ENCODE measurements around the gene CD300LB. TPM values are rescaled to one million over a fixed set of nuclear protein-coding genes. Genes with fewer than 3 reads are reported as not detected.

CD300LB gene
- polyA plus RNA-seq, 2 of the 4 experiments (the other 2 are of a cell fraction): not detected

- TF ChIP-seq POLR2A (IDR thresholded peaks at IDR 0.05; ENCODE audit: low read length): no peak
Measured at GRCh38 chr17:74480290-74480689, 51.0 kb downstream of the CD300LB start (continued).

DNA sequence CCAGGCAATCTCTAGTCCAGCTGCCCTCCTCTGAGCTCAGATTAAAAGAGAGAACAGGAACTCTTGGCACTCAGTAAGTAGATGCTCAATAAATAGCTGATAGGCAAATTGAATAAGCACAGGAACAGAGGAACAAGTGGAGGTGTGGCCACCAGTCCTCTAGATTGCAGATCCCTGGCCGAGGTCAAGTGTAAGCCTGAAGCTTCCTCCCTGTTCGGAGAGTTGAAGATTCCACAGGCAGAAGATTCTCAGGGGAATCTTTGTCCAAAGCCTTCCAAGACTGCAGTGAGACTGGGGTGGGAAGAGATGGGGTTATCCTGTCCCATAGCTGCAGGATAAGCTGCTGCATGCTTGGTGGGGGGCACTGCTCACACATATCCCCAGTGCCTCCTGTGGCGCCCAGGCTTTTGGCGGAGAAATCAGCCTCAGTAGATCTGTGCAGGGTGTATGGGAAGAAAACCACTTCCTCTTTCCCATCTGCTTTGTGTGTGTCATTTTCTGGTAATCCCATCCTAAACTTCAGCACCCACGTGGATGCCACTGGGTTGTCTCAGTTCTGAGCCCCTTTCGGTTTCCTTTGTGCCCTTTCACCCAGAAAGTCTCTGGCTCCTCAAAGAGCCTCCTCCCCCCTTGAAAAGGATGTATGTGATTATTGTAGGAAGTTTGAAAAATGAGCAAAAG is 52.7 kb downstream of the CD300LB start:
- Histone ChIP-seq H3K4me3 (no peak overlapping the region), H3K4me2 (no peak overlapping the region), H3K9me3 (peaks cover 23% of the 10 kb centered on the region), H3K27ac (no peak overlapping the region), H3K4me1 (no peaks in the 10 kb centered on the region)
- DNase-seq (ENCODE audit: low read depth in 1 of 2, low spot score in 1 of 2): no peak
- TF ChIP-seq TP53 (CRISPR knock-in tag; IDR thresholded peaks at IDR 0.05) (no peak), MAZ (IDR thresholded peaks at IDR 0.05; ENCODE audit: borderline replicate concordance, low read depth, low read length) (no peak), EP300 (IDR thresholded peaks at IDR 0.05) (no peak), HOXB13 (CRISPR knock-in tag; IDR thresholded peaks at IDR 0.05; ENCODE audit: low read depth) (no peak), EHMT2 (IDR thresholded peaks at IDR 0.05; ENCODE audit: low read depth) (no peak)
- TF ChIP-seq, protein P1, sequence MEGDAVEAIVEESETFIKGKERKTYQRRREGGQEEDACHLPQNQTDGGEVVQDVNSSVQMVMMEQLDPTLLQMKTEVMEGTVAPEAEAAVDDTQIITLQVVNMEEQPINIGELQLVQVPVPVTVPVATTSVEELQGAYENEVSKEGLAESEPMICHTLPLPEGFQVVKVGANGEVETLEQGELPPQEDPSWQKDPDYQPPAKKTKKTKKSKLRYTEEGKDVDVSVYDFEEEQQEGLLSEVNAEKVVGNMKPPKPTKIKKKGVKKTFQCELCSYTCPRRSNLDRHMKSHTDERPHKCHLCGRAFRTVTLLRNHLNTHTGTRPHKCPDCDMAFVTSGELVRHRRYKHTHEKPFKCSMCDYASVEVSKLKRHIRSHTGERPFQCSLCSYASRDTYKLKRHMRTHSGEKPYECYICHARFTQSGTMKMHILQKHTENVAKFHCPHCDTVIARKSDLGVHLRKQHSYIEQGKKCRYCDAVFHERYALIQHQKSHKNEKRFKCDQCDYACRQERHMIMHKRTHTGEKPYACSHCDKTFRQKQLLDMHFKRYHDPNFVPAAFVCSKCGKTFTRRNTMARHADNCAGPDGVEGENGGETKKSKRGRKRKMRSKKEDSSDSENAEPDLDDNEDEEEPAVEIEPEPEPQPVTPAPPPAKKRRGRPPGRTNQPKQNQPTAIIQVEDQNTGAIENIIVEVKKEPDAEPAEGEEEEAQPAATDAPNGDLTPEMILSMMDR (IDR thresholded peaks at IDR 0.05): no peak
- CTCF ChIA-PET: interaction anchor here (0.6 to 4.0 kb wide), 12 partner anchors 9 to 301 kb away, joined by 3 to 25 read pairs (median 4); partner anchors contain the start of gene CD300LB
- no peak for ATAC-seq
- no peak for FAIRE-seq
- 40% methylated on average over 6 of the region's 6 CpGs for WGBS (ENCODE audit: missing lambda C conversion rate)
- POLR2A ChIA-PET: no interaction called here

GRCh38 chr17:74477411-74477810 is 53.9 kb downstream of the CD300LB start:
- ATAC-seq: no peak
- no peak overlapping the region for H3K4me3 ChIP-seq
- DNase-seq (ENCODE audit: low read depth in 1 of 2, low spot score in 1 of 2): no peak
- POLR2A ChIA-PET: no interaction called here
- no peak overlapping the region for H3K27ac ChIP-seq
- no peak for TF ChIP-seq RFX5 (IDR thresholded peaks at IDR 0.05)
- H3K4me1 ChIP-seq: no peaks in the 10 kb centered on the region
- 31% methylated on average over 4 of the region's 4 CpGs for WGBS (ENCODE audit: missing lambda C conversion rate)
- peaks cover 23% of the 10 kb centered on the region for H3K9me3 ChIP-seq
- no peak overlapping the region for H3K4me2 ChIP-seq
- no peak for FAIRE-seq
- CTCF ChIA-PET: interaction anchor here (2.6 kb wide), 1 partner anchor 109 kb away, joined by 8 read pairs; no protein-coding TSS in a partner anchor

GRCh38 chr17:74475189-74475588 is 56.1 kb downstream of the CD300LB start:
- FAIRE-seq: no peak
- WGBS (ENCODE audit: missing lambda C conversion rate): 23% methylated on average over 4 of the region's 4 CpGs
- CTCF ChIA-PET: interaction anchor here (0.7 to 11.3 kb wide), 5 partner anchors 16 to 128 kb away, joined by 3 to 86 read pairs (median 4); no protein-coding TSS in a partner anchor

More at GRCh38 chr17:74475189-74475588, 56.1 kb downstream of the CD300LB start:
- Histone ChIP-seq H3K9me3 (peaks cover 23% of the 10 kb centered on the region), H3K4me1 (no peaks in the 10 kb centered on the region), H3K4me2 (no peak overlapping the region), H3K4me3 (no peak overlapping the region), H3K27ac (no peak overlapping the region)
- POLR2A ChIA-PET: no interaction called here
- TF ChIP-seq POLR2AphosphoS2 (conservative IDR thresholded peaks at IDR 0.05; ENCODE audit: low read length): no peak
- TF ChIP-seq KDM5A (IDR thresholded peaks at IDR 0.05): no peak
- TF ChIP-seq, protein P2, sequence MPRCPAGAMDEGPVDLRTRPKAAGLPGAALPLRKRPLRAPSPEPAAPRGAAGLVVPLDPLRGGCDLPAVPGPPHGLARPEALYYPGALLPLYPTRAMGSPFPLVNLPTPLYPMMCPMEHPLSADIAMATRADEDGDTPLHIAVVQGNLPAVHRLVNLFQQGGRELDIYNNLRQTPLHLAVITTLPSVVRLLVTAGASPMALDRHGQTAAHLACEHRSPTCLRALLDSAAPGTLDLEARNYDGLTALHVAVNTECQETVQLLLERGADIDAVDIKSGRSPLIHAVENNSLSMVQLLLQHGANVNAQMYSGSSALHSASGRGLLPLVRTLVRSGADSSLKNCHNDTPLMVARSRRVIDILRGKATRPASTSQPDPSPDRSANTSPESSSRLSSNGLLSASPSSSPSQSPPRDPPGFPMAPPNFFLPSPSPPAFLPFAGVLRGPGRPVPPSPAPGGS (IDR thresholded peaks at IDR 0.05): no peak
- TF ChIP-seq TFCP2L1 (CRISPR knock-in tag; IDR thresholded peaks at IDR 0.05): no peak
- TF ChIP-seq ELK1 (IDR thresholded peaks at IDR 0.05; ENCODE audit: low read depth, low read length): no peak
- TF ChIP-seq HOXA7 (CRISPR knock-in tag; IDR thresholded peaks at IDR 0.05): no peak
- TF ChIP-seq FOSL2 (IDR thresholded peaks at IDR 0.05): no peak
- no peak for TF ChIP-seq FOSL2 (CRISPR knock-in tag; IDR thresholded peaks at IDR 0.05)
- TF ChIP-seq HOXB13 (CRISPR knock-in tag; IDR thresholded peaks at IDR 0.05; ENCODE audit: low read depth): no peak
- no peak for TF ChIP-seq JUN (IDR thresholded peaks at IDR 0.05)
- TF ChIP-seq EHMT2 (IDR thresholded peaks at IDR 0.05; ENCODE audit: low read depth): no peak
- TF ChIP-seq HES2 (IDR thresholded peaks at IDR 0.05): no peak
- no peak for TF ChIP-seq FOSB (CRISPR knock-in tag; IDR thresholded peaks at IDR 0.05)
- TF ChIP-seq ESRRA (IDR thresholded peaks at IDR 0.05; ENCODE audit: borderline replicate concordance, low read length): no peak
- TF ChIP-seq, protein P1 (IDR thresholded peaks at IDR 0.05): no peak
- no peak for TF ChIP-seq SMC3 (IDR thresholded peaks at IDR 0.05)
- no peak for TF ChIP-seq JUNB (IDR thresholded peaks at IDR 0.05)
- no peak for TF ChIP-seq RFX5 (IDR thresholded peaks at IDR 0.05)
- TF ChIP-seq GATA3 (IDR thresholded peaks at IDR 0.05; ENCODE audit: borderline replicate concordance): no peak
- no peak for TF ChIP-seq RAD21 (conservative IDR thresholded peaks at IDR 0.05 in 1 of 2, IDR thresholded peaks at IDR 0.05 in 1 of 2)
- TF ChIP-seq FOXS1 (CRISPR knock-in tag; IDR thresholded peaks at IDR 0.05): no peak
- no peak for ATAC-seq
- no peak for DNase-seq (ENCODE audit: low read depth in 1 of 2, low spot score in 1 of 2)

Measured in A549 (cell line).